Mesenchymal stem cell (in vitro differentiated cells and primary cell): ENCODE data around the gene LECT2.

ENCODE experiments used
- DNase-seq: peaks from one replicate; pipeline ENCODE4 v3.0.0-alpha.2; 2013
- H2AFZ ChIP-seq: one replicate; pipeline ENCODE4 v1.6.1; 2013; ENCODE audit warnings: low read depth, mild to moderate bottlenecking, control low read depth, inconsistent platforms, low read length, moderate library complexity
- H2AK5ac ChIP-seq: 2 replicates; pipeline ENCODE4 v1.6.1; 2013; ENCODE audit warnings: low read length, moderate library complexity, mild to moderate bottlenecking, inconsistent platforms; ENCODE audit not compliant: severe bottlenecking
- H2BK120ac ChIP-seq: one replicate; pipeline ENCODE4 v1.6.1; 2013; ENCODE audit warnings: low read depth, mild to moderate bottlenecking, inconsistent platforms, low read length, moderate library complexity
- H2BK12ac ChIP-seq, 2 experiments: one replicate each; pipeline ENCODE4 v1.6.1; 2013; ENCODE audit warnings: inconsistent platforms in 2 of 2, low read length in 2 of 2, mild to moderate bottlenecking in 2 of 2, moderate library complexity in 2 of 2, control low read depth in 1 of 2
- H2BK15ac ChIP-seq: one replicate; pipeline ENCODE4 v1.6.1; 2013; ENCODE audit warnings: mild to moderate bottlenecking, low read depth, inconsistent platforms; ENCODE audit not compliant: poor library complexity, severe bottlenecking
- H2BK5ac ChIP-seq: 2 replicates; pipeline ENCODE4 v1.6.1; 2013; ENCODE audit warnings: low read depth, mild to moderate bottlenecking, low read length, control low read depth, inconsistent platforms; ENCODE audit not compliant: poor library complexity, severe bottlenecking
- H3K14ac ChIP-seq, 2 experiments: one replicate each; pipeline ENCODE4 v1.6.1; 2013; ENCODE audit warnings: inconsistent platforms in 2 of 2, low read length in 2 of 2, control low read depth in 1 of 2, mild to moderate bottlenecking in 1 of 2, moderate library complexity in 1 of 2
- H3K18ac ChIP-seq, 2 experiments: one replicate each; pipeline ENCODE4 v1.6.1; 2013; ENCODE audit warnings: inconsistent platforms in 2 of 2, low read length in 2 of 2, control low read depth in 1 of 2, low read depth in 1 of 2, mild to moderate bottlenecking in 1 of 2
- H3K23ac ChIP-seq, 2 experiments: one replicate each; pipeline ENCODE4 v1.6.1; 2013; ENCODE audit warnings: inconsistent platforms in 2 of 2, low read length in 2 of 2, mild to moderate bottlenecking in 2 of 2, moderate library complexity in 2 of 2, control low read depth in 1 of 2
- H3K27ac ChIP-seq: 2 replicates; pipeline ENCODE4 v1.5.1; 2013; ENCODE audit warnings: mild to moderate bottlenecking, moderate library complexity, low read length, control low read depth, inconsistent platforms; ENCODE audit not compliant: poor library complexity, severe bottlenecking
- H3K27me3 ChIP-seq, 2 experiments: 2 replicates each; pipeline versions ENCODE4 v1.6.1 to v1.7.0; 2013; ENCODE audit warnings: low read length in 2 of 2, mild to moderate bottlenecking in 2 of 2, moderate library complexity in 2 of 2, control low read depth in 1 of 2, inconsistent platforms in 1 of 2; ENCODE audit not compliant: control insufficient read depth in 1 of 2, insufficient read depth in 1 of 2
- H3K36me3 ChIP-seq, 2 experiments: 2 replicates each; pipeline versions ENCODE4 v1.6.1 to v1.7.0; 2013; ENCODE audit warnings: low read length in 2 of 2, control low read depth in 1 of 2, inconsistent platforms in 1 of 2, low read depth in 1 of 2, mild to moderate bottlenecking in 1 of 2; ENCODE audit not compliant: insufficient read depth in 2 of 2, control insufficient read depth in 1 of 2
- H3K4ac ChIP-seq, 2 experiments: one replicate each; pipeline ENCODE4 v1.6.1; 2013; ENCODE audit warnings: inconsistent platforms in 2 of 2, low read length in 2 of 2, mild to moderate bottlenecking in 2 of 2, moderate library complexity in 2 of 2, control low read depth in 1 of 2, low read depth in 1 of 2
- H3K4me1 ChIP-seq: 2 replicates; pipeline ENCODE4 v1.6.1; 2013; ENCODE audit warnings: low read depth, low read length, control low read depth; ENCODE audit not compliant: control insufficient read depth, insufficient read depth
- H3K4me2 ChIP-seq: 2 replicates; pipeline ENCODE4 v1.6.1; 2013; ENCODE audit warnings: low read length, mild to moderate bottlenecking, inconsistent platforms; ENCODE audit not compliant: poor library complexity, severe bottlenecking
- H3K4me3 ChIP-seq, 2 experiments: 2 replicates each; pipeline versions ENCODE4 v1.5.1 to v1.7.0; 2013; ENCODE audit warnings: low read length in 2 of 2, mild to moderate bottlenecking in 2 of 2, control low read depth in 1 of 2, low read depth in 1 of 2; ENCODE audit not compliant: insufficient read depth in 1 of 2
- H3K79me1 ChIP-seq: replicated peaks from 2 replicates; pipeline ENCODE4 v1.6.1; 2013; ENCODE audit warnings: mild to moderate bottlenecking, control low read depth, low read length, inconsistent platforms; ENCODE audit not compliant: poor library complexity, severe bottlenecking
- H3K9ac ChIP-seq: 2 replicates; pipeline ENCODE4 v1.7.0; 2013; ENCODE audit warnings: mild to moderate bottlenecking, low read length, moderate library complexity
- H3K9me3 ChIP-seq: 2 replicates; pipeline ENCODE4 v1.7.0; 2013; ENCODE audit warnings: mild to moderate bottlenecking, low read length; ENCODE audit not compliant: control insufficient read depth
- H4K8ac ChIP-seq: one replicate; pipeline ENCODE4 v1.6.1; 2013; ENCODE audit warnings: inconsistent platforms, mild to moderate bottlenecking, low read length, moderate library complexity
- H4K91ac ChIP-seq: one replicate; pipeline ENCODE4 v1.6.1; 2013; ENCODE audit warnings: mild to moderate bottlenecking, low read length, inconsistent platforms
- WGBS: methylation state at CpG from one replicate; pipeline ENCODE4 v1.1.7; 2013; ENCODE audit warnings: mixed read lengths; 5-methylcytosine and 5-hydroxymethylcytosine counted together

The LECT2 gene

DNA sequence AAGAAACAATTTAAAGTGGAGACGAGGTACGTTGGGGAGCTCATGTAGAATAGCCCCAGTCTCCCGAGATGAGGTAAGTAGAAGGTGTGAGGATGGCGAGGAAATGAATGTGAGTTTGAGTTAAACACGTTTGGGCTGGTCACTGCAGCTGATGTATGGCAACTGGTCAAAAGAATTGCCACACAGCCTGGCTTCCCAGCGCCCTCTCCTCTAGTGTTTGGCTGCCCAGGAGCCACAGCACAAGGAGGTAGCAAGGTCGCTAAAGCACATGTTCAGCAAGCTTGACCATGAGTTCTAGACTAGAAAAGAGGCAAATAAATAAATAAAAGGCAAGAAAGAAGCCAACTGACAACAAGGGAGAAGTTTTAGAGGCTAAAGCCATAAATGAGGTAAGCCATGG lies 21.4 kb upstream of the LECT2 start:
- Histone ChIP-seq H2BK12ac (no peak overlapping the region), H3K4ac (no peak overlapping the region), H4K8ac (no peak overlapping the region), H2BK15ac (no peak overlapping the region), H3K23ac (no peak overlapping the region), H2BK120ac (no peak overlapping the region), H3K9me3 (no peaks in the 10 kb centered on the region), H2BK5ac (no peak overlapping the region), H3K36me3 (no peaks in the 10 kb centered on the region), H2AK5ac (no peak overlapping the region), H3K27me3 (no peaks in the 10 kb centered on the region), H3K27ac (no peak overlapping the region), H3K4me2 (no peak overlapping the region), H2AFZ (no peak overlapping the region), H3K4me3 (no peak overlapping the region), H4K91ac (no peak overlapping the region), H3K4me1 (peaks cover 3% of the 10 kb centered on the region), H3K79me1 (no peaks in the 10 kb centered on the region), H3K9ac (no peak overlapping the region), H3K14ac (no peak overlapping the region), H3K18ac (no peak overlapping the region)
- 93% methylated on average over 7 of the region's 7 CpGs for WGBS
- no peak for DNase-seq

GRCh38 chr5:135975122-135975521 lies 20.3 kb upstream of the LECT2 start:
- Histone ChIP-seq H2AFZ (no peak overlapping the region), H3K14ac (no peak overlapping the region), H3K4me2 (no peak overlapping the region), H3K9ac (no peak overlapping the region), H2BK15ac (no peak overlapping the region), H3K4ac (no peak overlapping the region), H3K79me1 (no peaks in the 10 kb centered on the region), H3K4me1 (peaks cover 3% of the 10 kb centered on the region), H3K36me3 (no peaks in the 10 kb centered on the region), H3K27ac (no peak overlapping the region), H3K23ac (no peak overlapping the region), H3K9me3 (peaks cover 9% of the 10 kb centered on the region), H4K8ac (no peak overlapping the region), H3K18ac (no peak overlapping the region), H2AK5ac (no peak overlapping the region), H2BK12ac (peak overlapping the region in 1 of 2 experiments; percentile 25), H2BK5ac (no peak overlapping the region), H3K4me3 (no peak overlapping the region), H4K91ac (no peak overlapping the region), H2BK120ac (no peak overlapping the region), H3K27me3 (no peaks in the 10 kb centered on the region)
- no peak for DNase-seq
- 100% methylated on average over 1 of the region's 4 CpGs for WGBS

DNA sequence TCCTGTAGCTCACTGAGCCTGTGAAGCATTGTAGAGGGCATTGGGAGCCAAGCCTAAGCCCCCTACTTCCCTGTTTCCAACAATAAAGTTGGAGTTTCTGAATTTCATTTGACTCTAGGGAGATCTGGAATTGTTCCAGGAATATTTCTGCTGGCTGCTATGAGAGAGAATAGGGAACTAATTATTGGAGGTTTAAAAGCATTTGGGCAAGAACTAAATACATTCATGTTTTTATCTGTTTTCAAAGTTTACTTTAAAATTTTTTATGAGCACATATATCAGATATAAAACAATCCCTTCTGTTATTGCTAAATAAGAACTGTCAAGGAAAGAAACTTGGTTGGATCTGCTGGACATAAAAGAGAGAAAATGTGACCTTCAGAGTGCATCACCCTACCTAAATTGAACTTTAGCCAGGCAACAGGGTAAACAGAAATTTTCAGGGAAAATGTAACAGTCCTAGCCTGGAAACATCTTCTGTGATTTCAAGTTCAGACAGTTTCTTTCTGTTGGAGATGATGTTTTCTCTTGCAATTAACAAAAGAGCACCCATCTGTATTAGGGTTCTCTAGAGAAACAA lies 19.3 kb upstream of the LECT2 start:
- DNase-seq, result no peak
- H2AK5ac ChIP-seq, result no peak overlapping the region
- no peak overlapping the region for H2BK120ac ChIP-seq
- H2BK15ac ChIP-seq, result no peak overlapping the region
- H3K36me3 ChIP-seq, result no peaks in the 10 kb centered on the region
- no peaks in the 10 kb centered on the region for H3K79me1 ChIP-seq
- H4K91ac ChIP-seq, result no peak overlapping the region
- no peaks in the 10 kb centered on the region for H3K27me3 ChIP-seq
- H3K23ac ChIP-seq, result no peak overlapping the region
- no peak overlapping the region for H3K9ac ChIP-seq
- no peak overlapping the region for H3K4me2 ChIP-seq
- H3K4me1 ChIP-seq, result peaks cover 3% of the 10 kb centered on the region
- H3K9me3 ChIP-seq, result peaks cover 9% of the 10 kb centered on the region
- H2BK5ac ChIP-seq, result no peak overlapping the region
- no peak overlapping the region for H3K4ac ChIP-seq
- no peak overlapping the region for H3K18ac ChIP-seq
- peak overlapping the region in 1 of 2 experiments; percentile 18 for H3K14ac ChIP-seq
- peak overlapping the region in 1 of 2 experiments; percentile 72 for H2BK12ac ChIP-seq
- H3K27ac ChIP-seq, result no peak overlapping the region
- no peak overlapping the region for H4K8ac ChIP-seq
- no peak overlapping the region for H2AFZ ChIP-seq
- H3K4me3 ChIP-seq, result peak overlapping the region in 1 of 2 experiments; percentile 34

DNA sequence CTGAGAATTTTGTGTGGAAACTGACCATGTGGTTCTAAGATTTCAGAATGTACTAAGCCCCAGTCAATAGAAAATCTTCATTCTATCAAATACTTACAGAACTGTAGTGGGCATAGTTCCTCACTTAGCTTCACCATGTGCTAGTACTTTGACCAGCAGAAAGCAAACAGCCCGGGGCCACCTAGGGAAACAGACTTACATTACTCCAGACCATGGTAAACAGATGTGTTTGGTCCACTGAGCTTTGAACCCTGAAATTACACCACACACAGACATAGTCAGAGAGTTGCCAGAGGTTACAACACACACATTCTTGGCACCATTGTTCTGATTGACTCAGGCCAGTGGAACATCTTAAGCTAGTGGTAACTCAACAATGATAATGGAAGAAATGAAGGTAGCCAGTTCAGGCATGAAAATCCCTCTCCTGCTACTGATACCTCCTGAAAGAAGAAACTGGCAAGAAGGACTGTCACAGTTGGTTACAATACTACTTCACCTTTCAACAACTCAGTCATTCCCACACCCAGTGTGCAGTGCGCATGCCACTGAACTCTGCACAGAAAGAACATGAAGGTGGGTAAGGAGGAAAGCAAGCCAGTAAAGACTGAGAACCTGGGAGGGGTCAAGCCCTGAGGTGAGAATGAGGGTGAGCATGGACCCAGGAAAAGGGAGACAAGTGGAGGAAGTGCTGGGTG lies 18.7 kb upstream of the LECT2 start:
- Histone ChIP-seq H4K91ac (no peak overlapping the region), H3K36me3 (no peaks in the 10 kb centered on the region), H2AFZ (no peak overlapping the region), H3K27ac (no peak overlapping the region), H3K9me3 (peaks cover 9% of the 10 kb centered on the region), H2BK5ac (no peak overlapping the region), H3K4ac (no peak overlapping the region), H3K27me3 (no peaks in the 10 kb centered on the region), H3K18ac (no peak overlapping the region), H3K79me1 (no peaks in the 10 kb centered on the region), H2BK12ac (peak overlapping the region in 1 of 2 experiments; percentile 72), H3K4me2 (no peak overlapping the region), H3K4me1 (peaks cover 3% of the 10 kb centered on the region), H2AK5ac (no peak overlapping the region), H4K8ac (no peak overlapping the region), H3K9ac (no peak overlapping the region), H2BK15ac (no peak overlapping the region), H3K4me3 (peak overlapping the region in 1 of 2 experiments; percentile 34), H3K23ac (no peak overlapping the region), H3K14ac (peak overlapping the region in 1 of 2 experiments; percentile 18), H2BK120ac (no peak overlapping the region)
- DNase-seq, result peak; percentile 59
- WGBS, result 100% methylated on average over 2 of the region's 2 CpGs
